ENCODE measurements around the gene DICER1.
"Not testable (repeated sequence)": the region's sequence is repeated elsewhere in the genome, so short reads cannot be mapped to it uniquely, and the experiment has no call there.

Gene DICER1

GRCh38 chr14:95150910-95151309 lies 6.4 kb downstream of the DICER1 start:
- no peak for DNase-seq (ENCODE audit: low spot score)

GRCh38 chr14:95149441-95149840 lies 7.9 kb downstream of the DICER1 start:
- DNase-seq (ENCODE audit: low spot score) = no peak

- no peak for DNase-seq (ENCODE audit: low spot score)
These were observed 9.7 kb downstream of the DICER1 start for GRCh38 chr14:95147597-95147996.

- DNase-seq (ENCODE audit: low spot score) = peak; percentile 48
These were observed 11.1 kb downstream of the DICER1 start for GRCh38 chr14:95146079-95146771.

- DNase-seq (ENCODE audit: low spot score) = no peak
These were observed 12.5 kb downstream of the DICER1 start for GRCh38 chr14:95144849-95145248.

- no peak for DNase-seq (ENCODE audit: low spot score)
These were observed 13.3 kb downstream of the DICER1 start for GRCh38 chr14:95143808-95144620.

GRCh38 chr14:95142208-95142607 lies 15.1 kb downstream of the DICER1 start:
- DNase-seq (ENCODE audit: low spot score) = no peak

GRCh38 chr14:95141684-95142083 lies 15.6 kb downstream of the DICER1 start:
- no peak for DNase-seq (ENCODE audit: low spot score)

- no peak for DNase-seq (ENCODE audit: low spot score)
These were observed 17.1 kb downstream of the DICER1 start for GRCh38 chr14:95140060-95140858.

- no peak for DNase-seq (ENCODE audit: low spot score)
These were observed 18.5 kb downstream of the DICER1 start for GRCh38 chr14:95138876-95139275.

GRCh38 chr14:95138455-95138854 lies 18.9 kb downstream of the DICER1 start:
- DNase-seq (ENCODE audit: low spot score) = not testable (repeated sequence)

- peak; percentile 51 for DNase-seq (ENCODE audit: low spot score)
These were observed 19.5 kb downstream of the DICER1 start for GRCh38 chr14:95137804-95138167.

GRCh38 chr14:95137164-95137803 lies 20.0 kb downstream of the DICER1 start:
- DNase-seq (ENCODE audit: low spot score) = no peak

GRCh38 chr14:95136631-95137030 lies 20.7 kb downstream of the DICER1 start:
- DNase-seq (ENCODE audit: low spot score) = no peak

- no peak for DNase-seq (ENCODE audit: low spot score)
These were observed 22.9 kb downstream of the DICER1 start for GRCh38 chr14:95134304-95134933.

GRCh38 chr14:95133282-95133681 lies 24.0 kb downstream of the DICER1 start:
- no peak for DNase-seq (ENCODE audit: low spot score)

GRCh38 chr14:95132760-95133159 lies 24.6 kb downstream of the DICER1 start:
- no peak for DNase-seq (ENCODE audit: low spot score)

- DNase-seq (ENCODE audit: low spot score) = no peak
These were observed 26.8 kb downstream of the DICER1 start for GRCh38 chr14:95130549-95130948.

- no peak for DNase-seq (ENCODE audit: low spot score)
These were observed 29.2 kb downstream of the DICER1 start for GRCh38 chr14:95128140-95128539.

- no peak for DNase-seq (ENCODE audit: low spot score)
These were observed 29.8 kb downstream of the DICER1 start for GRCh38 chr14:95127531-95127911.

- DNase-seq (ENCODE audit: low spot score) = no peak
These were observed 30.3 kb downstream of the DICER1 start for GRCh38 chr14:95126906-95127530.

Measured in LoVo (cell line).